ENCODE measurements around the gene CRTAP.
A peak's percentile ranks its signal among the peaks of the same experiment; 100 is the strongest.
"Not testable (repeated sequence)": the region's sequence is repeated elsewhere in the genome, so short reads cannot be mapped to it uniquely, and the experiment has no call there.

The CRTAP gene

DNA sequence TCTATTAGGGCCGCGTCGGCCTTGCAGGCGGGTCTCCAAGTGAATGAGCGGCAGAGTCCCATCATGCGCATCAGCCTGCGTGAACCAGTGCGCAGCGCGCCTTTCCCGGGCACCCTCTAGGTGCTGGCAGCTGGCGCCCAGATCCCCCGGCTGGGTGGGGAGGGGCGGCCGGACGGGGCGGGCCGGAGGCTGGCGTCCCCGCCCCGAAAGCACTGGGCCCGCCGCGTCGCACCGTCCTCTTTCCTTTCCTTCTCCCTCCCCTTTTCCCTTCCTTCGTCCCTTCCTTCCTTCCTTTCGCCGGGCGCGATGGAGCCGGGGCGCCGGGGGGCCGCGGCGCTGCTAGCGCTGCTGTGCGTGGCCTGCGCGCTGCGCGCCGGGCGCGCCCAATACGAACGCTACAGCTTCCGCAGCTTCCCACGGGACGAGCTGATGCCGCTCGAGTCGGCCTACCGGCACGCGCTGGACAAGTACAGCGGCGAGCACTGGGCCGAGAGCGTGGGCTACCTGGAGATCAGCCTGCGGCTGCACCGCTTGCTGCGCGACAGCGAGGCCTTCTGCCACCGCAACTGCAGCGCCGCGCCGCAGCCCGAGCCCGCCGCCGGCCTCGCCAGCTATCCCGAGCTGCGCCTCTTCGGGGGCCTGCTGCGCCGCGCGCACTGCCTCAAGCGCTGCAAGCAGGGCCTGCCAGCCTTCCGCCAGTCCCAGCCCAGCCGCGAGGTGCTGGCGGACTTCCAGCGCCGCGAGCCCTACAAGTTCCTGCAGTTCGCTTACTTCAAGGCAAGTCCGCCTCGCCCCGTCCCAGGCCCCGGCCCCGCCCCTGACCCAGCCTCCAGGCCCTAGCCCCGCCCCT lies at the start of gene CRTAP:
Gene CRTAP, plus strand, starts transcription at position 243 of the 850 bp plus-strand sequence. Its CDS starts 64 bp downstream, at position 307.
- peak; percentile 16 to 94 (median 85) for DNase-seq

DNA sequence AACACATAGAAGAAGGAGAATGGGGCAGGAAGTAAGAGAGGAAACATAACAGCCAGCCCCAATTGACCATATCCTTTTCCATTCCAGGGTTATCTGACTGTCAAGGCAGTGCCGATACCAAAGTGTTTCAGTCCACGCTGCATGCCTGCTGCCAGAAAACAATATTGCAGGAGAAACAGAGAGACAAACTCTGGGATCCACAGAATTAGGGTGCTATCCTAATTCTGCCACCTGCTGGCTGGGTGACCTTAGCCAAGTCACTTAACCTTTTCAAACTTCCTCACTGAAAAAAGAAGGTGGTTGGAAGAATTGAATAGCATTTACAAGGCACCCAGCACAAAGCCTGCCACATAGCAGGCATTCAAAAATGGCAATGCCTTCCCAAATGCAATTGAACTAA lies 48.9 kb upstream of the CRTAP start:
- no peak for DNase-seq

GRCh38 chr3:33067484-33067883 lies 46.3 kb upstream of the CRTAP start:
- DNase-seq, result no peak

DNA sequence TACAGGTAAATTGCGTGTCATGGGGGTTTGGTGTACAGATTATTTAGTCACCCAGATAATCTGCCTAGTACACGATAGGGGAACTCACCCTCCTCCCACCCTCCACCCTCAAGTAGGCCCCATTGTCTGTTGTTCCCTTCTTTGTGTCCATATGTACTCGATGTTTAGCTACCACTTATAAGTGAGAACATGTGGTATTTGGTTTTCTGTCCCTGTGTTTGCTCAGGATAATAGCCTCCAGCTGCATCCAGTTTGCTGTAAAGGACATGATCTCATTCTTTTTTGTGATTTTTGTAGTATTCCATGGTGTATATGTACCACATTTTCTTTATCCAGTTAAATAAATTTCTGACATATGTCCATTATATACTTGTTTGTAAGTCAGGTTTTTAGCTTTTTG lies 44.0 kb upstream of the CRTAP start:
- DNase-seq, result not testable (repeated sequence)

GRCh38 chr3:33071181-33071580 lies 42.6 kb upstream of the CRTAP start:
- DNase-seq, result no peak

DNA sequence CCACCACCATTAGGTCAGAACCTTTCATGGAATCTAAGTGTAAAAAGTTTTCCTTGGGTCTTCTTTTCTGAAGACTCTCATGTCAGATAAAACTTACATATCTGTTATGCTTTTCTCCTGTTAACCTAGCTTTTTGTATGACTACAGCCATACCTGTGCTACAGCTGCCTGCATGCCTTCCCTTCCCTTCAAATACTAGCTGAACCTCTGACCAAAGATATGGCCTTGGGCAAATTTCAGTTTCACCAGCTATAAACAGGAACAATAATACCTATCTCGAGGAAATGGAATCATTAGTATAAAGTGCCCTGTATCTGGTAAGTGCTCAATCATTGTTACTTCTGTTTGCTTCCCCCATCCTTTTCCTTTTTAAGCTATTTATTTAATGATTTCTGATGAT lies 41.9 kb upstream of the CRTAP start:
- no peak for DNase-seq

DNA sequence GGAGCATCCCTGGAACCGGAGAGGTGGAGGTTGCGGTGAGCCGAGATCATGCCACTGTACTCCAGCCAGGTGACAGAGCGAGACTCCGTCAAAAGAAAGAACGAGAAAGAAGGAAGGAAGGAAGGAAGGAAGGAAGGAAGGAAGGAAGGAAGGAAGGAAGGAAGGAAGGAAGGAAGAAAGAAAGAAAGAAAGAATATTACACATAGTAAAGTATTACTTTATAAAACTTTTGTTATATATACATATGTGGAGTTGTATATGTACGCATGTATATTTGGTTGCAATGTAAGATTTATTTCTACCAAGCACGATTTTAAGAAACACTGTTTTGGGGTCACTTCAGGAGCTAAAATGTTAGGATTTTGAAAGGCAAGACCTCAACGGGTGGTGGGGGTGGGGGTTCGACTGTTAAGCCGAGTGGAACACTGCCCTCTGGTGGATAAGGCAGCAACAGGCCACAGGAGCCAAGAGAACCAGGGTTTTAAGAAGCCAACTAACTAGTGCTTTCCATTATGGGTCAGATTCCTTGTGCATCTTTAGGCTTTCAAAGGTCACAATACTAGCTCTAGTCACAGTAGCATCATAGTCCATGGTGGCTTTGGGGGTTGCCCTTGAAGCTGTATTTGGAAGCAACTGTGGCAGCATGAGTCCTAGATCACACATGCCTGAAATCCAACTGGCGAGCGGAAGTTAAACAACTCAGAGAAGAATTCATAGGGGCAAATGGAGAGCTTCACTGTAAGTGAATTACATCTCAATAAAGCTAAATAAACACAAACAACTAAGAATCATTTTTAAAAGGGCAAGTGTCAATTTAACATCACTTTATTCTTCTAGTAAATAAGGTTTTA lies 39.4 kb upstream of the CRTAP start:
- DNase-seq, result peak in 34 of 56 donors; percentile 7 to 64 (median 26)

GRCh38 chr3:33075995-33076394 lies 37.8 kb upstream of the CRTAP start:
- peak in 1 of 56 donors; percentile 30 for DNase-seq

DNA sequence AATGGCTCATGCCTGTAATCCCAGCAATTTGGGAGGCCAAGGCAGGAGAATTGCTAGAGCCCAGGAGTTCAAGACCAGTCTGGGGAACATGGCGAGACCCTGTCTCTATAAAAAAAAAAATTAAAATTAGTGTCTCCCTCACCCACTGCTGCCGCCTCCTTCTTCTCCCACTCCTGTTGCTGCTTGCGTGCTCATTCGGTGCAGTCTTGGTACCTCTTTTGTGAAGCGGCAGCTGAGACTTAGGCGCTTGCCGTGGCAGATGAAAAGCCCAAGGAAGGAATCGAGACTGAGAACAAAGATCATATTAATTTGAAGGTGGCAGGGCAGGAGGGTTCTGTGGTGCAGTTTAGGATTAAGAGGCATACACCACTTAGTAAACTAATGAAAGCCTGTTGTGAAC lies 36.9 kb upstream of the CRTAP start:
- DNase-seq, result no peak

DNA sequence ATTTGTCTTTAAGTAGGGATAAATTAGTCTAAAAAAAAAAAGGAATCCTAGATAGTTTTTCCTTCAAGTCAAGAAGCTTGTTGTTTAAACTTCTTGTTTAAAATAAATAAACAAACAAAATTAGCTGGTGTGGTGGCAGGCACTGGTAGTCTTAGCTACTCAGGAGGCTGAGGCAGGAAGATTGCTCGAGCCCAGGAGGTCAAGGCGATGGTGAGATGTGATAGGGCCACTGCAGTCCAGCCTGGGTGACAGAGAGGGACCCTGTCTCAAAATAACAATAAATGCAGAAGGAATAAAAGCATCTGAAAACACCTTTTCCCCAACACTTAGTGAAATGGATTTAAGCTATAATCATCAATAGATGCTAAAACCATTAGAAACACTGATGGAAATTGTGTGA lies 35.8 kb upstream of the CRTAP start:
- DNase-seq, result no peak

- DNase-seq, result not testable (repeated sequence)
Measured at GRCh38 chr3:33079813-33080212, 34.0 kb upstream of the CRTAP start.

DNA sequence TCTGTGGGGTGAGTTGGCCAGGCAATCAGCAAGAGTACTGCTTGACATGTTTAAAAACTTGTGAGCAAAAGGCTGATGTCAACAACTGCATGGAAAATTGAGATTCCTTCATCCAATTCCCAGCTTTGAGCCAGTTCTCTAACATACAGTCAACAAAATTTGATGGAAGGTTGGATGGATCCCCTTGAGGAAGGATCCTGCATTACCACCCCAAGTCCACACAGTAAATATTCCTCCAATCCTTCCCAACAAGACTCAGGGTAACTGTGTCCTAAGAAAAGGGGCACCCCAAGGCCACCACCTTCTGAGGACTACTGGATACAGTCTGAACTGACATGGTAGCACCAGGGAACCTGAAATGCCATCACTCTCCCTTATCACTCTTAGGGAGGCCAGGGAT lies 32.0 kb upstream of the CRTAP start:
- DNase-seq, result no peak

GRCh38 chr3:33083958-33084357 lies 29.9 kb upstream of the CRTAP start:
- no peak for DNase-seq

GRCh38 chr3:33088691-33089090 lies 25.1 kb upstream of the CRTAP start:
- no peak for DNase-seq

DNA sequence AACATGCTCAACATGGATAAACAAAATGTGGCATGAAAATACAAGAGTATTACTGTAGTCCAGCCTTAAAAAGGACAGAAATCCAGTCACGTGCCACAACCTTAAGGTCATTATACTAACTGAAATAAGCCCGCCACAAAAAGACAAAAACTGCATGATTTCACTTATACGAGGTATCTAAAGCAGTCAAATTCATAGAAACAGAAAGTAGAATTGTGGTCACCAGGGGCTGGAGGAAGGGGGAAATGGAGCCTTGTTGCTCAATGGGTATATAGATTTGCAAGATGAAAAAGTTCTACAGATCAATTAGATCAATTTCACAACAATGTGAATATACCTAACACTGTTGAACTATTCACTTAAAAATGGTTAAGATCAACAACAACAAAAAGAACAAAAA lies 24.3 kb upstream of the CRTAP start:
- DNase-seq, result no peak

DNA sequence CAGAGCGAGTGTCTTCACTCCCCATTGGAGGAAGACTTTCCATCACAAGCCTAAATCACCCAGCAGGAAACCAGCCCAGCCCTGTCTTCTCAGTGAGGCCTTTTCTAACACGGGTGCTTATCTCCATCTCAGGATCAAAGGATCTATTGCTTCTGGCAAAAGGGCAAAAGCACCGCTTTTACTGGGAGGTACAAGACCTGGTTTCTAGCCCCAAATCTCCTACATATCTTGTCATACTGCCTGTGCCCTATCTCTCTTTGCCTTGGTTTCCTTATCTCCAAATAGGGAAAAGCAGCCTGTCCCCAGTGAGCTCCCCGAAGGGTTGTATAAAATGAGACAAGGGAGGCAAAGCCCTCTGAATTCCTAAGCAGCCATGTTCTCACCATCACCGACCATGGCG lies 22.1 kb upstream of the CRTAP start:
- no peak for DNase-seq

GRCh38 chr3:33092496-33093254 lies 21.1 kb upstream of the CRTAP start:
- no peak for DNase-seq

DNA sequence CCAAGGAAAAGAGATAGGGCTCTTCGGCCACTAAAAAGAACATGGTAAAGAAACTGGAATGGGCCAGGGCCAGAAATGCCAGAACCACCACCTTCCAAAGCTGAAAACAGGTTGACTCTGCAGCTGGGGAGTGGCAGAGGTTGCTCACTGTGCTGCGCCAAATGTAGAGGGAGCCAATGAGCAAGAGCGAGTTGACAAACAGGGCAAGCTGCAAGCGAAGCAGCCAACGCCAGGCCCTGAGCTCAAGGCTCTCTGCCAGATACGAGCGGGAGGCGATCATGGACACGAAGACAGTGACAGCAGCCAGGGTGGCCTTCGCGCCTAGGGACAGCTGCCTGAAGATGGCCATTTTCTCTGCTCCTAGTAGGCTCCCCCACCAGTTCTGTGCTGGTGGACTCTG lies 20.0 kb upstream of the CRTAP start:
- no peak for DNase-seq

GRCh38 chr3:33095436-33095835 lies 18.4 kb upstream of the CRTAP start:
- DNase-seq, result no peak

DNA sequence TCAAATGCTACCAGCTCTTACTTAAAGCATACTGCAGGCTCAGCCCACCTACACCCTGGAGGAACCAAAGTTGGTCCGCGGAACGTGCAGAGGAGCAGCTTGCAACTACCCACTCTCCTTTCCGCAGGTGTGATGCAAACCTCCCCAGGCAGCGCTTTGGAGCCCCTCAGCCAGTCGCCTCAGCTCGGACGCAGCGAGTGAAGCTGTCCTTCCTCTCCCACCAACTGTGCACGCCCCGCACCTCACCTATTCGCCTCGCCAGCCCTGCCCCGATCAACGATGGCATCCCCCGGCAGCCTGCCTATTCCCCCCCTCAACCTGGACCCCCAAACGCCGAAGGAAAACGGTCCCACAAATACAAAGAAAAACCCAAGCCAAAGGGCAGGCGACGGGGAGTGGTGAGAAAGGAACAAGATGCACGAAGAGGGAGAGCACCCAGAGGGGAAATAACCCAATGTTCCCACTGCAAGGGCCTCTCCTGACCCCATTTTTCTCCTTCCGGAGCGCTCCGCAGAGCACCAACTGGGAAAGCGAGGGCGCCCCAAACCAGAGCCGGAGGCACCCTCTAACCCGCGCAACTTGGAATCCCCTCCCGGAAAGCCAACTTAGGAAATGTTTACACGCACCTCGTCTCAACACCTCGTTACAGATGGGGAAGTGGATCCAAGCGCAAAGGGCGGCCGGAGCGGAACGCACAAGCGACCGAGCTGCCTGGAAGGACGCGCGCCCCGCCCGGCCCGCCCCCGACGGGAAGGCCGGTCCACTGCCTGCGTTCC lies 17.5 kb upstream of the CRTAP start:
- DNase-seq, result peak in 36 of 56 donors; percentile 14 to 70 (median 43)

GRCh38 chr3:33099109-33099645 lies 14.6 kb upstream of the CRTAP start:
- DNase-seq, result no peak
